ENCODE measurements around the gene GLS2. TPM values are rescaled to one million over a fixed set of nuclear protein-coding genes. Genes with fewer than 3 reads are reported as not detected.
"Not testable (repeated sequence)": the region's sequence is repeated elsewhere in the genome, so short reads cannot be mapped to it uniquely, and the experiment has no call there.

The GLS2 gene
- polyA plus RNA-seq, 2 of the 4 experiments (the other 2 are of a cell fraction): 0.36 to 0.44 TPM

DNA sequence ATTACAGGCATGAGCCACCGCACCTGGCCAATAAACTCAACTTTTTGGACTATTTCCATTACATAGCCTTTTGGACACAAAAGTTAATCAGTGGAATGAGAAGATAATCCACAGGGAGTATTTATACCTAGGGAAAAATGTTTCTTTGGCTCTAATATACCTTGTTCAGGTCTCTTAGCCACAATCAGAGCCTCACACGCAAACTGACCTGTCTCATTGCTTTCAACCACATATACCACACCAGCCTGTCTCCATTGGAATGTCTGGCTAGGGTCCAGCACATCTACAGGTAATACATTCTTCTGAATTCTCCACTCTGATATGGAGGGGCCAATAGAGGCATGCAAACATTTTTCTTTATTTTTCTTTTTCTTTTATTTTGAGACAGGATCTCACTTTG is 29.9 kb upstream of the GLS2 start:
- no peak for FAIRE-seq
- Histone ChIP-seq H3K9me3 (no peaks in the 10 kb centered on the region), H3K4me2 (peak overlapping the region; percentile 63), H3K27ac (peak overlapping the region; percentile 59 to 89; a peak in 5 of 6 replicates), H3K4me1 (peaks cover 37% of the 10 kb centered on the region), H3K4me3 (no peak overlapping the region)
- ChIA-PET POLR2A (no interaction called here), CTCF (interaction anchor here (2.2 to 15.2 kb wide), 4 partner anchors 22 to 118 kb away, joined by 5 to 282 read pairs (median 48); no protein-coding TSS in a partner anchor)
- DNase-seq (ENCODE audit: low read depth in 1 of 2, low spot score in 1 of 2): no peak
- ATAC-seq: no peak
- WGBS (ENCODE audit: missing lambda C conversion rate): 94% methylated on average over 2 of the region's 2 CpGs
- TF ChIP-seq HOXA7 (CRISPR knock-in tag; IDR thresholded peaks at IDR 0.05) (no peak), CEBPB (IDR thresholded peaks at IDR 0.05) (no peak), PHF8 (IDR thresholded peaks at IDR 0.05; ENCODE audit: borderline replicate concordance, low read depth) (no peak), JUNB (IDR thresholded peaks at IDR 0.05) (no peak), HOXB13 (CRISPR knock-in tag; IDR thresholded peaks at IDR 0.05; ENCODE audit: low read depth) (no peak)
- TF ChIP-seq, protein P1, sequence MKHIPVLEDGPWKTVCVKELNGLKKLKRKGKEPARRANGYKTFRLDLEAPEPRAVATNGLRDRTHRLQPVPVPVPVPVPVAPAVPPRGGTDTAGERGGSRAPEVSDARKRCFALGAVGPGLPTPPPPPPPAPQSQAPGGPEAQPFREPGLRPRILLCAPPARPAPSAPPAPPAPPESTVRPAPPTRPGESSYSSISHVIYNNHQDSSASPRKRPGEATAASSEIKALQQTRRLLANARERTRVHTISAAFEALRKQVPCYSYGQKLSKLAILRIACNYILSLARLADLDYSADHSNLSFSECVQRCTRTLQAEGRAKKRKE (CRISPR knock-in tag; IDR thresholded peaks at IDR 0.05; ENCODE audit: low read depth): no peak

DNA sequence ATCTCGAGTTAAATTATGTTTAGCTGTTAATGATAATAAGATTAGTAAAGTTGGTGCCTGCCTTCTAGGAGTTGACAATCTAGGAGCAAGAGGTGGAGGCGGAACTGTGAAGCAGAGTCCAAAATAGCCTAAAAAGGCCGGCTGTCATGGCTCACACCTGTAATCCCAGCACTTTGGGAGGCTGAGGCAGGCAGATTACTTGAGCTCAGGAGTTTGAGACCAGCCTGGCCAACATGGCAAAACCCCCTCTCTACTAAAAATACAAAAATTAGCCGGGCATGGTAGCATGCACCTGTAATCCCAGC is 26.0 kb upstream of the GLS2 start:
- FAIRE-seq; H3K27ac ChIP-seq; DNase-seq (ENCODE audit: low read depth in 1 of 2, low spot score in 1 of 2); H3K9me3 ChIP-seq; H3K4me2 ChIP-seq; H3K4me3 ChIP-seq: not testable (repeated sequence)
- H3K4me1 ChIP-seq: peaks cover 12% of the 10 kb centered on the region
- WGBS (ENCODE audit: missing lambda C conversion rate): 50% methylated on average over 4 of the region's 4 CpGs
- peak in 1 of 2 experiments; percentile 23; a peak in 3 of 6 replicates for ATAC-seq
- CTCF ChIA-PET: interaction anchor here (0.6 to 15.2 kb wide), 41 partner anchors 8 to 324 kb away, joined by 3 to 282 read pairs (median 7); partner anchors contain the start of genes ATP5F1B, GLS2, RBMS2 and SMARCC2
- POLR2A ChIA-PET: interaction anchor here (0.9 to 1.3 kb wide), 2 partner anchors 55 to 121 kb away, joined by 3 read pairs; no protein-coding TSS in a partner anchor
- TF ChIP-seq RAD21 (conservative IDR thresholded peaks at IDR 0.05 in 1 of 2, IDR thresholded peaks at IDR 0.05 in 1 of 2): 0 out of 5 replicates have a peak, but pooled peaks of 1 of the 2 experiments have one; percentile 22

DNA sequence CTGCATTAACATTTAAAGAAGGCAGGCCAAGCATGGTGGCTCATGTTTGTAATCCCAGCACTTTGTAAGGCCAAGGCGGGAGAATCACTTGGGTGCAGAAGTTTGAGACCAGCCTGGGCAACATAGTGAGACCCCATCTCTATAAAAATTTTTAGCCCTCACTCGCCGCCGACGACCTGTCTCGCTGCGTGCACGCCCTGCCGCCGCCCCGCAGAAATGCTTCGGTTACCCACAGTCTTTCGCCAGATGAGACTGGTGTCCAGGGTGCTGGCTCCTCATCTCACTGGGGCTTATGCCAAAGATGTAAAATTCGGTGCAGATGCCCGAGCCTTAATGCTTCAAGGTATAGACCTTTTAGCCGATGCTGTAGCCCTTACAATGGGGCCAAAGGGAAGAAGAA is 22.8 kb upstream of the GLS2 start:
- DNase-seq (ENCODE audit: low read depth in 1 of 2, low spot score in 1 of 2) (no peak), ATAC-seq (no peak), FAIRE-seq (no peak)
- H3K9me3 ChIP-seq: no peaks in the 10 kb centered on the region
- ChIA-PET CTCF (interaction anchor here (1.1 to 15.2 kb wide), 6 partner anchors 9 to 126 kb away, joined by 3 to 282 read pairs (median 6); no protein-coding TSS in a partner anchor), POLR2A (no interaction called here)
- TF ChIP-seq CHD4 (IDR thresholded peaks at IDR 0.05; ENCODE audit: borderline replicate concordance) (no peak), ZFP36 (IDR thresholded peaks at IDR 0.05; ENCODE audit: borderline replicate concordance, partially characterized antibody) (no peak), BHLHE40 (IDR thresholded peaks at IDR 0.05; ENCODE audit: low read depth, low read length) (no peak), PHF8 (IDR thresholded peaks at IDR 0.05; ENCODE audit: borderline replicate concordance, low read depth) (no peak), FOSL2 (IDR thresholded peaks at IDR 0.05) (no peak), FOSL2 (CRISPR knock-in tag; IDR thresholded peaks at IDR 0.05) (no peak), EHF (CRISPR knock-in tag; IDR thresholded peaks at IDR 0.05) (no peak), KDM5A (IDR thresholded peaks at IDR 0.05) (no peak), CBX8 (IDR thresholded peaks at IDR 0.05) (no peak), ZNF302 (CRISPR knock-in tag; IDR thresholded peaks at IDR 0.05) (no peak), NR3C1 (IDR thresholded peaks at IDR 0.05) (no peak), EP300 (IDR thresholded peaks at IDR 0.05) (no peak), RFX5 (IDR thresholded peaks at IDR 0.05) (no peak), ESRRA (IDR thresholded peaks at IDR 0.05; ENCODE audit: borderline replicate concordance, low read length) (no peak)
- TF ChIP-seq, protein P2, sequence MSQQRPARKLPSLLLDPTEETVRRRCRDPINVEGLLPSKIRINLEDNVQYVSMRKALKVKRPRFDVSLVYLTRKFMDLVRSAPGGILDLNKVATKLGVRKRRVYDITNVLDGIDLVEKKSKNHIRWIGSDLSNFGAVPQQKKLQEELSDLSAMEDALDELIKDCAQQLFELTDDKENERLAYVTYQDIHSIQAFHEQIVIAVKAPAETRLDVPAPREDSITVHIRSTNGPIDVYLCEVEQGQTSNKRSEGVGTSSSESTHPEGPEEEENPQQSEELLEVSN (IDR thresholded peaks at IDR 0.05; ENCODE audit: borderline replicate concordance, low read depth): no peak
- TF ChIP-seq, protein P3, sequence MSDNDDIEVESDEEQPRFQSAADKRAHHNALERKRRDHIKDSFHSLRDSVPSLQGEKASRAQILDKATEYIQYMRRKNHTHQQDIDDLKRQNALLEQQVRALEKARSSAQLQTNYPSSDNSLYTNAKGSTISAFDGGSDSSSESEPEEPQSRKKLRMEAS (IDR thresholded peaks at IDR 0.05): no peak
- TF ChIP-seq, protein P4, sequence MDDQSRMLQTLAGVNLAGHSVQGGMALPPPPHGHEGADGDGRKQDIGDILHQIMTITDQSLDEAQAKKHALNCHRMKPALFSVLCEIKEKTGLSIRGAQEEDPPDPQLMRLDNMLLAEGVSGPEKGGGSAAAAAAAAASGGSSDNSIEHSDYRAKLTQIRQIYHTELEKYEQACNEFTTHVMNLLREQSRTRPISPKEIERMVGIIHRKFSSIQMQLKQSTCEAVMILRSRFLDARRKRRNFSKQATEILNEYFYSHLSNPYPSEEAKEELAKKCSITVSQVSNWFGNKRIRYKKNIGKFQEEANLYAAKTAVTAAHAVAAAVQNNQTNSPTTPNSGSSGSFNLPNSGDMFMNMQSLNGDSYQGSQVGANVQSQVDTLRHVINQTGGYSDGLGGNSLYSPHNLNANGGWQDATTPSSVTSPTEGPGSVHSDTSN (IDR thresholded peaks at IDR 0.05): no peak
- H3K4me1 ChIP-seq: no peaks in the 10 kb centered on the region
- H3K4me3 ChIP-seq: no peak overlapping the region
- H3K27ac ChIP-seq: no peak overlapping the region
- no peak overlapping the region for H3K4me2 ChIP-seq
- 81% methylated on average over 16 of the region's 16 CpGs for WGBS (ENCODE audit: missing lambda C conversion rate)

DNA sequence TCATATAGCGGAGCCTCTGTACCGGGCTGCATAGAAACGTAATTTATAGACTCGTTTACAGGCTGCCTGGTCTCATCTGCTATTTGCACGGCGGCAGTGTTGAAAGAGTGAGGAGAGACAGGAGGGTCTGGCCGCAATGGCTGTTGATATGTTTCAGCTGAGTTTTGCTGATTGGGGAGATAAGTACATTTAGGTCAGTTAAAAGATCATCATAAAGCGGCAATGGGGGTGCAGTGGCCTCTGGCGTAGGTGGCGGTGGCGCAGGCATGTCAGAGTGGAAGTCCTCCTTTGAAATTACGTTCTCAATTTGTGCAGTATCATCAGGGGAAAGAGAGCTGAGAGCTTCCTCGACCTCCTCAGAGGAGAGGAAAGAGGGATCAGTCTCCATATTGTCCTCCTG is 11.9 kb upstream of the GLS2 start:
- DNase-seq (ENCODE audit: low read depth in 1 of 2, low spot score in 1 of 2); H3K9me3 ChIP-seq; CTCF ChIA-PET; H3K27ac ChIP-seq; ATAC-seq; FAIRE-seq; H3K4me2 ChIP-seq; H3K4me3 ChIP-seq; POLR2A ChIA-PET; H3K4me1 ChIP-seq: not testable (repeated sequence)
- WGBS (ENCODE audit: missing lambda C conversion rate): 85% methylated on average over 13 of the region's 13 CpGs

DNA sequence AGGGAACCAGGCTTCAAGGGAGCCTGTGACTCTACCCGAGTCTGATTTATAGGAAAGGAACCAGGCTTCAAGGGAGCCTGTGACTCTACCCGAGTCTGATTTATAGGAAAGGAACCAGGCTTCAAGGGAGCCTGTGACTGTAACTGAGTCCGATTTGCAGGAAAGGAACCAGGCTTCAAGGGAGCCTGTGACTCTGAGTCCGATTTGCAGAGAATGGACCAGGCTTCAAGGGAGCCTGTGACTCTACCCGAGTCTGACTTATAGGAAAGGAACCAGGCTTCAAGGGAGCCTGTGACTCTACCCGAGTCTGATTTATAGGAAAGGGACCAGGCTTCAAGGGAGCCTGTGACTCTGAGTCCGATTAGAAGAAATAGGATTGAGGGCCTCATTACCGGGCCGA is 11.5 kb upstream of the GLS2 start:
- DNase-seq (ENCODE audit: low read depth in 1 of 2, low spot score in 1 of 2); POLR2A ChIA-PET; CTCF ChIA-PET; H3K4me3 ChIP-seq; ATAC-seq; FAIRE-seq; H3K27ac ChIP-seq; H3K4me2 ChIP-seq; H3K4me1 ChIP-seq; H3K9me3 ChIP-seq: not testable (repeated sequence)
- WGBS (ENCODE audit: missing lambda C conversion rate): 73% methylated on average over 9 of the region's 9 CpGs

All from A549 (cell line).